ENCODE measurements around the gene SCRN2.

SCRN2 gene

GRCh38 chr17:47872651-47873161 lies 31.6 kb upstream of the SCRN2 start:
- Histone ChIP-seq H3K27me3 (ENCODE audit: insufficient read depth, poor library complexity, severe bottlenecking) (peaks cover 9% of the 10 kb centered on the region), H3K27ac (replicated peaks) (no peak overlapping the region), H3K4me3 (replicated peaks; ENCODE audit: insufficient read depth, low read length) (no peak overlapping the region)
- TF ChIP-seq REST (IDR thresholded peaks at IDR 0.05; ENCODE audit: insufficient replicate concordance, low read depth) = no peak
- TF ChIP-seq GABPA (IDR thresholded peaks at IDR 0.05; ENCODE audit: low read depth) = no peak
- TF ChIP-seq POLR2AphosphoS5 (IDR thresholded peaks at IDR 0.05; ENCODE audit: low read depth) = no peak
- no peak for TF ChIP-seq SPI1 (IDR thresholded peaks at IDR 0.05; ENCODE audit: borderline replicate concordance, low read depth)
- no peak for TF ChIP-seq CTCF (IDR thresholded peaks at IDR 0.05; ENCODE audit: insufficient read depth, low read length)
- DNase-seq (ENCODE audit: low read depth in 1 of 2, low spot score in 1 of 2) = no peak

- peaks cover 9% of the 10 kb centered on the region for H3K27me3 ChIP-seq (ENCODE audit: insufficient read depth, poor library complexity, severe bottlenecking)
Measured at GRCh38 chr17:47872019-47872650, 31.1 kb upstream of the SCRN2 start.

More at GRCh38 chr17:47872019-47872650, 31.1 kb upstream of the SCRN2 start:
- H3K27ac ChIP-seq (replicated peaks) = no peak overlapping the region
- no peak overlapping the region for H3K4me3 ChIP-seq (replicated peaks; ENCODE audit: insufficient read depth, low read length)
- TF ChIP-seq GABPA (IDR thresholded peaks at IDR 0.05; ENCODE audit: low read depth) (no peak), CTCF (IDR thresholded peaks at IDR 0.05; ENCODE audit: insufficient read depth, low read length) (no peak), SPI1 (IDR thresholded peaks at IDR 0.05; ENCODE audit: borderline replicate concordance, low read depth) (no peak), REST (IDR thresholded peaks at IDR 0.05; ENCODE audit: insufficient replicate concordance, low read depth) (no peak), POLR2AphosphoS5 (IDR thresholded peaks at IDR 0.05; ENCODE audit: low read depth) (no peak)
- DNase-seq (ENCODE audit: low read depth in 1 of 2, low spot score in 1 of 2) = no peak

Data from HL-60 (cell line).